Measurements from ENCODE around the gene MARVELD1. TPM values are rescaled to one million over a fixed set of nuclear protein-coding genes. Genes with fewer than 3 reads are reported as not detected.

MARVELD1 gene
- total RNA-seq, 1 experiment from 2014 or later = 53.1 TPM

DNA sequence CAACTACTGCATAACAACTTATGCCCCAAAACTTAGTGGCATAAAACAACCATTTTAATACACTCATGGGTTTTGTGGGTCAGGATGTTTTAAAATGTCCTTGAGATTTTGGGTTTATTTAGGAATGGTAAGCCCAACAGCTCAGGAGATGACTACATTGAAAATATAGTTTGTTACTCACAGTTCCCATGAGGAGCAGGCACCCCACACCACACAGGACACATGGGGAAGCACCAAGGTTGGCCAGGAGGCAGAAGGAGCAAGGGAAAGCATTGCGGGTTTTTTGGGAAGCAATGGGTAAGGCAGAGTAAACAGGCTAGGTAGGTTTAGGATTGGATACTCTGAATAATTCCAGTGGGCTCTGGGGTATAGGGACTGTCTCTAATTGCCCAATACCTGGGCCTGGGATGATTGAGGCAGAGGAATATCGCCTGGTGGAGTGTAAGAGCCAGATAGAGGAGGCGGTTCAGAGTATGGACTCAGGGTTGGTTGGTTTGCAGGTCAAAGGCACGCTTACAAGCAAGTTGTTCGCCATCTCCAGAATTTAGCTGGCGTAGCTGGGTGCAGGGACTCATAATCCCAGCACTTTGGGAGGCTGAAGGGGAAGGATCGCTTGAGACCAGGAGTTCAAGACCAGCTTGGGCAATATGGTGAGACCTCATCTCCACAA is 10.0 kb upstream of the MARVELD1 start:
- BruUV-seq (replicated peaks) = no TSS peak
- Histone ChIP-seq H3K4me1 (ENCODE audit: control insufficient read depth, insufficient read depth, low read length) (no peaks in the 10 kb centered on the region), H3K36me3 (ENCODE audit: control insufficient read depth, insufficient read depth, low read length) (no peaks in the 10 kb centered on the region), H3K9me3 (ENCODE audit: control insufficient read depth, insufficient read depth, low read depth, low read length) (no peaks in the 10 kb centered on the region), H3K27ac (ENCODE audit: low read length) (no peak overlapping the region), H3K27me3 (ENCODE audit: control insufficient read depth, insufficient read depth, low read length) (no peaks in the 10 kb centered on the region), H3K4me3 (ENCODE audit: low read depth in 2 of 2, low read length in 2 of 2) (no peak overlapping the region)
- intact Hi-C loops (cut with micrococcal nuclease; ENCODE audit: unreplicated experiment) = no loop called here
- ChIA-PET POLR2A (interaction anchor here (0.6 kb wide), 1 partner anchor 33 kb away, joined by 3 read pairs; the partner anchor contains the start of gene ZFYVE27), CTCF (interaction anchor here (0.5 to 0.6 kb wide), 2 partner anchors 20 to 27 kb away, joined by 3 to 5 read pairs; no protein-coding TSS in a partner anchor)
- TF ChIP-seq, protein P1, sequence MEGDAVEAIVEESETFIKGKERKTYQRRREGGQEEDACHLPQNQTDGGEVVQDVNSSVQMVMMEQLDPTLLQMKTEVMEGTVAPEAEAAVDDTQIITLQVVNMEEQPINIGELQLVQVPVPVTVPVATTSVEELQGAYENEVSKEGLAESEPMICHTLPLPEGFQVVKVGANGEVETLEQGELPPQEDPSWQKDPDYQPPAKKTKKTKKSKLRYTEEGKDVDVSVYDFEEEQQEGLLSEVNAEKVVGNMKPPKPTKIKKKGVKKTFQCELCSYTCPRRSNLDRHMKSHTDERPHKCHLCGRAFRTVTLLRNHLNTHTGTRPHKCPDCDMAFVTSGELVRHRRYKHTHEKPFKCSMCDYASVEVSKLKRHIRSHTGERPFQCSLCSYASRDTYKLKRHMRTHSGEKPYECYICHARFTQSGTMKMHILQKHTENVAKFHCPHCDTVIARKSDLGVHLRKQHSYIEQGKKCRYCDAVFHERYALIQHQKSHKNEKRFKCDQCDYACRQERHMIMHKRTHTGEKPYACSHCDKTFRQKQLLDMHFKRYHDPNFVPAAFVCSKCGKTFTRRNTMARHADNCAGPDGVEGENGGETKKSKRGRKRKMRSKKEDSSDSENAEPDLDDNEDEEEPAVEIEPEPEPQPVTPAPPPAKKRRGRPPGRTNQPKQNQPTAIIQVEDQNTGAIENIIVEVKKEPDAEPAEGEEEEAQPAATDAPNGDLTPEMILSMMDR (IDR thresholded peaks at IDR 0.05) = no peak
- TF ChIP-seq SIN3A (IDR thresholded peaks at IDR 0.05; ENCODE audit: borderline replicate concordance, insufficient read depth, low read depth, low read length) = no peak
- TF ChIP-seq, protein P2, sequence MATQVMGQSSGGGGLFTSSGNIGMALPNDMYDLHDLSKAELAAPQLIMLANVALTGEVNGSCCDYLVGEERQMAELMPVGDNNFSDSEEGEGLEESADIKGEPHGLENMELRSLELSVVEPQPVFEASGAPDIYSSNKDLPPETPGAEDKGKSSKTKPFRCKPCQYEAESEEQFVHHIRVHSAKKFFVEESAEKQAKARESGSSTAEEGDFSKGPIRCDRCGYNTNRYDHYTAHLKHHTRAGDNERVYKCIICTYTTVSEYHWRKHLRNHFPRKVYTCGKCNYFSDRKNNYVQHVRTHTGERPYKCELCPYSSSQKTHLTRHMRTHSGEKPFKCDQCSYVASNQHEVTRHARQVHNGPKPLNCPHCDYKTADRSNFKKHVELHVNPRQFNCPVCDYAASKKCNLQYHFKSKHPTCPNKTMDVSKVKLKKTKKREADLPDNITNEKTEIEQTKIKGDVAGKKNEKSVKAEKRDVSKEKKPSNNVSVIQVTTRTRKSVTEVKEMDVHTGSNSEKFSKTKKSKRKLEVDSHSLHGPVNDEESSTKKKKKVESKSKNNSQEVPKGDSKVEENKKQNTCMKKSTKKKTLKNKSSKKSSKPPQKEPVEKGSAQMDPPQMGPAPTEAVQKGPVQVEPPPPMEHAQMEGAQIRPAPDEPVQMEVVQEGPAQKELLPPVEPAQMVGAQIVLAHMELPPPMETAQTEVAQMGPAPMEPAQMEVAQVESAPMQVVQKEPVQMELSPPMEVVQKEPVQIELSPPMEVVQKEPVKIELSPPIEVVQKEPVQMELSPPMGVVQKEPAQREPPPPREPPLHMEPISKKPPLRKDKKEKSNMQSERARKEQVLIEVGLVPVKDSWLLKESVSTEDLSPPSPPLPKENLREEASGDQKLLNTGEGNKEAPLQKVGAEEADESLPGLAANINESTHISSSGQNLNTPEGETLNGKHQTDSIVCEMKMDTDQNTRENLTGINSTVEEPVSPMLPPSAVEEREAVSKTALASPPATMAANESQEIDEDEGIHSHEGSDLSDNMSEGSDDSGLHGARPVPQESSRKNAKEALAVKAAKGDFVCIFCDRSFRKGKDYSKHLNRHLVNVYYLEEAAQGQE (IDR thresholded peaks at IDR 0.05; ENCODE audit: insufficient read depth in 1 of 2, low read depth in 2 of 2, low read length in 1 of 2) = no peak
- no peak for TF ChIP-seq POLR2AphosphoS5 (IDR thresholded peaks at IDR 0.05; ENCODE audit: low read depth, low read length)
- TF ChIP-seq TCF7L2 (IDR thresholded peaks at IDR 0.05; ENCODE audit: low read depth, low read length) = no peak
- DNase-seq (ENCODE audit: low read depth, low spot score) (no peak), ATAC-seq (no peak)
- in situ Hi-C loops (cut with HindIII; ENCODE audit: low pct_unique_long_range_greater_than_20kb, low sequenced_read_pairs) = no loop called here

DNA sequence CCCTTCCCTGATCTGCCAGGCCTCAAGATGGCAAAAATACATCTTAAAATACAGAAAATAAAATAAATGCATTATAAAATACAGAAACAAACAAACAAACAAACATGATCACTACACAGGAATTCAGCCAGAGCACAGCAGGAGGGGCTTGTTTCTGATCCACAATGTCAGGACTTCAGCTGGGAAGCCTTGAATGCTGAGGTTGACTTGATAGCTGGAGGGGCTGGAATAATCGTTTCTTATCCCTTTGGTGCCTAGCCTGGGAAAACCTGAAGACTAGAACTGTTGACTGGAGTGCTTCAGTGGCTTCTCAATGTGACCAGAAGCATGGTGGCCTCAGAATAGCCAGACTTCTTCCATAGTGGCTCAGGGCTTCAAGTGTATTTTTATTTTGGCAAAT is 9.2 kb upstream of the MARVELD1 start:
- ChIA-PET POLR2A (interaction anchor here (0.6 kb wide), 1 partner anchor 32 kb away, joined by 3 read pairs; the partner anchor contains the start of gene ZFYVE27), CTCF (no interaction called here)
- H3K36me3 ChIP-seq (ENCODE audit: control insufficient read depth, insufficient read depth, low read length) = no peaks in the 10 kb centered on the region
- H3K9me3 ChIP-seq (ENCODE audit: control insufficient read depth, insufficient read depth, low read depth, low read length) = no peaks in the 10 kb centered on the region
- no peaks in the 10 kb centered on the region for H3K27me3 ChIP-seq (ENCODE audit: control insufficient read depth, insufficient read depth, low read length)
- H3K27ac ChIP-seq (ENCODE audit: low read length) = no peak overlapping the region
- H3K4me1 ChIP-seq (ENCODE audit: control insufficient read depth, insufficient read depth, low read length) = no peaks in the 10 kb centered on the region
- BruUV-seq (replicated peaks) = no TSS peak
- ATAC-seq = no peak
- DNase-seq (ENCODE audit: low read depth, low spot score) = no peak
- TF ChIP-seq POLR2AphosphoS5 (IDR thresholded peaks at IDR 0.05; ENCODE audit: low read depth, low read length) = no peak
- no peak overlapping the region for H3K4me3 ChIP-seq (ENCODE audit: low read depth in 2 of 2, low read length in 2 of 2)
- in situ Hi-C loops (cut with HindIII; ENCODE audit: low pct_unique_long_range_greater_than_20kb, low sequenced_read_pairs) = no loop called here
- intact Hi-C loops (cut with micrococcal nuclease; ENCODE audit: unreplicated experiment) = no loop called here

DNA sequence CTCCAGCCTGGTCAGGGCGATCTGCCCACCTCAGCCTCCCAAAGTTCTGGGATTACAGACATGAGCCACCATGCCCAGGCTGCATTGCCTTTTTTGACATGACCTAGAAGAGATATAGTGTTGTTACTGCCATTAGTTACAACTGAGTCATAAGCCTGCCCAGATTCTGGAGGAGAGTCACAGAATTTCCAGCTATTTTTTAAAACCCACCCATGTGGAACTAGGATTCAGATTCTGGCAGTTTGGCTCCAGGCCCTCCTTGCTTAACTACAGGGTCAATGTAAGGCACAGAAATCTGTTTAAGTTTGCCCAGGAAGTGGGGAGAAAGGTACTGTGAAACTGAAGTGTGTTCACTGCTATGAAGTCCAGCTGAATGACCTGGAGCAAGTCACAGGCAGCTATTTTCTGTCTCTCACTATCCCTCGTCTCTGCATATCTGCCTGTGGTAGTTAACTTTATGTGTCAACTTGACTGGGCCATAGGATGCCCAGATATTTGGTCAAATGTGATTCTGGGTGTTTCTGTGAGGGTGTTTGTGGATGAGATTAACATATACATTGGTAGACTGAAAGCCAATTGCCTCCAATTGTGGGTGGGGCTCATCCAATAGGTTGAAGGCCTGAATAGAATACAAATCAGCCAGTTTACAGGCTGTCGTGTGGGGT is 8.4 kb upstream of the MARVELD1 start:
- no TSS peak for BruUV-seq (replicated peaks)
- POLR2A ChIA-PET = no interaction called here
- intact Hi-C loops (cut with micrococcal nuclease; ENCODE audit: unreplicated experiment) = no loop called here
- Histone ChIP-seq H3K36me3 (ENCODE audit: control insufficient read depth, insufficient read depth, low read length) (no peaks in the 10 kb centered on the region), H3K9me3 (ENCODE audit: control insufficient read depth, insufficient read depth, low read depth, low read length) (no peaks in the 10 kb centered on the region), H3K4me3 (ENCODE audit: low read depth in 2 of 2, low read length in 2 of 2) (no peak overlapping the region), H3K4me1 (ENCODE audit: control insufficient read depth, insufficient read depth, low read length) (no peaks in the 10 kb centered on the region), H3K27ac (ENCODE audit: low read length) (no peak overlapping the region), H3K27me3 (ENCODE audit: control insufficient read depth, insufficient read depth, low read length) (no peaks in the 10 kb centered on the region)
- CTCF ChIA-PET = no interaction called here
- no peak for DNase-seq (ENCODE audit: low read depth, low spot score)
- in situ Hi-C loops (cut with HindIII; ENCODE audit: low pct_unique_long_range_greater_than_20kb, low sequenced_read_pairs) = no loop called here
- TF ChIP-seq POLR2AphosphoS5 (IDR thresholded peaks at IDR 0.05; ENCODE audit: low read depth, low read length) = no peak
- TF ChIP-seq, protein P1 (IDR thresholded peaks at IDR 0.05) = no peak
- no peak for TF ChIP-seq SIN3A (IDR thresholded peaks at IDR 0.05; ENCODE audit: borderline replicate concordance, insufficient read depth, low read depth, low read length)
- TF ChIP-seq, protein P2 (IDR thresholded peaks at IDR 0.05; ENCODE audit: insufficient read depth in 1 of 2, low read depth in 2 of 2, low read length in 1 of 2) = no peak
- no peak for TF ChIP-seq TCF7L2 (IDR thresholded peaks at IDR 0.05; ENCODE audit: low read depth, low read length)
- no peak for ATAC-seq

Data from Panc1 (cell line).